Measurements from ENCODE around the gene EPHB1. TPM values are rescaled to one million over a fixed set of nuclear protein-coding genes. Genes with fewer than 3 reads are reported as not detected.

The EPHB1 gene
- total RNA-seq, 1 experiment from 2014 or later: 2.8 TPM

- Histone ChIP-seq H4K5ac (ENCODE audit: insufficient read length, low read depth, low read length) (no peak overlapping the region), H4K91ac (ENCODE audit: insufficient read length, low read depth, low read length) (no peak overlapping the region), H3K9ac (ENCODE audit: extremely low read depth, insufficient read length, low read length) (no peak overlapping the region), H2BK5ac (ENCODE audit: insufficient read length, low read length) (no peak overlapping the region), H2BK12ac (ENCODE audit: insufficient read length, low read depth, low read length) (no peak overlapping the region), H2BK20ac (ENCODE audit: low read depth, low read length, poor library complexity, severe bottlenecking) (no peak overlapping the region), H2AFZ (ENCODE audit: low read length) (no peak overlapping the region), H3K23ac (ENCODE audit: insufficient read length, low read depth, low read length) (no peak overlapping the region), H3K56ac (ENCODE audit: insufficient read length, low read depth, low read length) (no peak overlapping the region), H2BK15ac (ENCODE audit: low read depth, low read length) (no peak overlapping the region), H3K27me3 (ENCODE audit: insufficient read depth, low read length) (no peaks in the 10 kb centered on the region), H3K9me3 (ENCODE audit: control insufficient read depth, low read depth, low read length) (no peaks in the 10 kb centered on the region), H3K4me1 (ENCODE audit: insufficient read depth, low read length) (no peaks in the 10 kb centered on the region), H3K4me2 (ENCODE audit: insufficient read depth, insufficient read length, low read length) (no peak overlapping the region), H4K20me1 (ENCODE audit: control insufficient read depth, insufficient read depth, insufficient read length) (no peaks in the 10 kb centered on the region), H3K14ac (ENCODE audit: insufficient read depth, low read length) (no peak overlapping the region), H2BK120ac (ENCODE audit: low read depth, low read length, poor library complexity, severe bottlenecking) (no peak overlapping the region), H3T11ph (ENCODE audit: low read length) (no peak overlapping the region), H3K23me2 (ENCODE audit: insufficient read length, low read depth, low read length, poor library complexity, severe bottlenecking) (no peaks in the 10 kb centered on the region), H4K8ac (replicated peaks; ENCODE audit: insufficient read length, low read depth, low read length) (no peak overlapping the region), H3K27ac (ENCODE audit: insufficient read length, low read depth, low read length) (no peak overlapping the region), H2AK5ac (ENCODE audit: insufficient read length, low read length) (no peak overlapping the region), H3K4ac (ENCODE audit: low read depth, low read length) (no peak overlapping the region), H3K18ac (ENCODE audit: insufficient read length, low read depth, low read length) (no peak overlapping the region), H3K79me2 (ENCODE audit: insufficient read depth, low read length) (no peaks in the 10 kb centered on the region), H3K79me1 (ENCODE audit: insufficient read depth, low read depth, low read length, poor library complexity, severe bottlenecking) (no peaks in the 10 kb centered on the region)
- TF ChIP-seq CTCF (conservative IDR thresholded peaks at IDR 0.05): no peak
- H3K9me3 Mint-ChIP-seq: no peaks in the 10 kb centered on the region
- DNase-seq: no peak
- no peaks in the 10 kb centered on the region for H3K4me1 Mint-ChIP-seq
- WGBS (ENCODE audit: extremely low coverage, insufficient read length, low lambda C conversion rate): no CpG with 5 or more reads among the region's 5 CpGs
- peak overlapping the region in 1 of 3 experiments; percentile 48; a peak in 2 of 7 replicates for H3K27ac Mint-ChIP-seq
- H3K36me3 Mint-ChIP-seq (ENCODE audit: insufficient read depth in 1 of 3, low read depth in 3 of 3): no peaks in the 10 kb centered on the region
- H3K27me3 Mint-ChIP-seq (ENCODE audit: low read depth): 0 out of 2 replicates have a peak, but pooled peaks cover 3% of the 10 kb centered on the region
- no peak overlapping the region for H3K4me3 Mint-ChIP-seq
Observed at GRCh38 chr3:135091946-135092345, 296.9 kb downstream of the EPHB1 start.

Data from H9 (cell line).